Mucosa of descending colon (tissue), 3 donors: ENCODE measurements around the gene DNASE2B. TPM values are rescaled to one million over a fixed set of nuclear protein-coding genes. Genes with fewer than 3 reads are reported as not detected.

ENCODE experiments used
- ATAC-seq: fragments of 200-7000 bp; cut with Tn5 transposase; one replicate; pipeline ENCODE4 v1.9.1; 2020; ENCODE audit warnings: mild to moderate bottlenecking, moderate library complexity
- DNase-seq, 3 donors: peaks; one replicate each; pipeline ENCODE4 v3.0.0-alpha.2; 2020
- H3K36me3 ChIP-seq: fragments of 200-600 bp; one replicate; pipeline ENCODE4 v1.8.0; 2021; ENCODE audit warnings: low read depth, mild to moderate bottlenecking
- H3K4me1 ChIP-seq: fragments of 200-600 bp; one replicate; pipeline ENCODE4 v1.8.0; 2021; ENCODE audit warnings: low read depth, mild to moderate bottlenecking
- H3K4me3 ChIP-seq: fragments of 200-600 bp; one replicate; pipeline ENCODE4 v1.8.0; 2021; ENCODE audit warnings: mild to moderate bottlenecking
- H3K9me3 ChIP-seq: fragments of 200-600 bp; one replicate; pipeline ENCODE4 v1.8.0; 2021; ENCODE audit warnings: mild to moderate bottlenecking
- intact Hi-C, 2 donors: fragments of 100-400 bp; cut with DNase I in 1 of 2; cut with micrococcal nuclease in 1 of 2; formaldehyde crosslinking; loops; one replicate each; pipeline versions ENCODE4 v1.11.0 to v1.11.1; 2022; cut with DNase I, micrococcal nuclease
- total RNA-seq, 3 donors: library from RNA; stranded (reverse); fragmentation: NEBNext Ultra II Directional in 2 of 3; extraction: Animal tissue kit (Norgen Biotek cat#: 25700) in 2 of 3; gene quantifications; one replicate each; pipeline versions ENCODE4 v1.2.1 to v1.2.4, GENCODE V29; 2021 to 2023
- TF ChIP-seq, protein P1 (sequence below): fragments of 200-600 bp; IDR thresholded peaks from one replicate; pipeline ENCODE4 v1.8.0; 2022; ENCODE audit warnings: antibody characterized with exemption, mild to moderate bottlenecking
- donor health status: DM: no; HTN: no; CAD: no; lungs with moderate emphysema.
- donor health status: DM: no; HTN: no; CAD: no.
- donor health status: DM: no; HTN: yes; CAD: no.

Gene DNASE2B
- total RNA-seq, 3 donors from 2014 or later = 0.87 to 1.0 TPM; not detected in 1

DNA sequence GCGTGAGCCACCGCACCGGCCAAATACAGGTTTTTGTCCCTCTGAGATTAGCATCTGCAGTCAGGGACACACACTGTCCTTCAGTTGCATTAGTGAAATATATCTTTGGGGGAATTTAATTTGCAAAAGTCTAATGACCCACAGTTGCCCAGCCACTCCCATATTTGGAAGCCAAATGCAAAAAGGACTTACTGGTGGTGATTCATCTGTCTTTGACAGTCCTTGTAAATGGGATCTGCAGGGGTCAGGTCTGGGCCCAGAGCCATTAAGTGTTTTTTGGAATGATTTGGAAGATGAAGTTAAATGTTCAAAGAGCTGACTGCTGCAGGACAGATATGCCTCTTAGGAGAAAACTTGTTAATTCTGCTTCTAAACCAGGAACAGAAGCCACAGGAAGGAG is 44.6 kb upstream of the DNASE2B start:
- DNase-seq (no peak), ATAC-seq (peak; percentile 12)
- H3K9me3 ChIP-seq = no peaks in the 10 kb centered on the region
- intact Hi-C loops = no loop called here
- TF ChIP-seq, protein P1, sequence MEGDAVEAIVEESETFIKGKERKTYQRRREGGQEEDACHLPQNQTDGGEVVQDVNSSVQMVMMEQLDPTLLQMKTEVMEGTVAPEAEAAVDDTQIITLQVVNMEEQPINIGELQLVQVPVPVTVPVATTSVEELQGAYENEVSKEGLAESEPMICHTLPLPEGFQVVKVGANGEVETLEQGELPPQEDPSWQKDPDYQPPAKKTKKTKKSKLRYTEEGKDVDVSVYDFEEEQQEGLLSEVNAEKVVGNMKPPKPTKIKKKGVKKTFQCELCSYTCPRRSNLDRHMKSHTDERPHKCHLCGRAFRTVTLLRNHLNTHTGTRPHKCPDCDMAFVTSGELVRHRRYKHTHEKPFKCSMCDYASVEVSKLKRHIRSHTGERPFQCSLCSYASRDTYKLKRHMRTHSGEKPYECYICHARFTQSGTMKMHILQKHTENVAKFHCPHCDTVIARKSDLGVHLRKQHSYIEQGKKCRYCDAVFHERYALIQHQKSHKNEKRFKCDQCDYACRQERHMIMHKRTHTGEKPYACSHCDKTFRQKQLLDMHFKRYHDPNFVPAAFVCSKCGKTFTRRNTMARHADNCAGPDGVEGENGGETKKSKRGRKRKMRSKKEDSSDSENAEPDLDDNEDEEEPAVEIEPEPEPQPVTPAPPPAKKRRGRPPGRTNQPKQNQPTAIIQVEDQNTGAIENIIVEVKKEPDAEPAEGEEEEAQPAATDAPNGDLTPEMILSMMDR = no peak
- H3K4me3 ChIP-seq = no peak overlapping the region
- no peaks in the 10 kb centered on the region for H3K4me1 ChIP-seq
- no peaks in the 10 kb centered on the region for H3K36me3 ChIP-seq

DNA sequence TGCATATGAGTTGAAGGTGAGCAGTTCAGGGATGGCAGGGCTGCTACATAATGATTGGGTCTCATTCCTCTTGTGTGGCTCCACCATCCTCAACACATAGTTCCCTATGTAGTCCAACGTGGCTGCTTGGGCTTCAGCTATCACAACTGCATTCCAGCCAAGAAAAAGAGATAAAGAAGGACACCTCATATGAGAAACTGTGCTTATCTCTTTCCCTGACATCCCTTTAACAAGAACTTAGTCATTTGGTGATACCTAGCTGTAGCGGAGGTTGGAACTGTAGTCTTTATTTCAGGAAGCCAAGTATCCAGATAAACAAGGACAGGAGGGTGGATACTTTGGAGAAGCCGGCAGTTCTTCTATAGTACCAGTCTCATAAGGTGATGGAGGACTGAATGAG is 42.7 kb upstream of the DNASE2B start:
- no peak for ATAC-seq
- TF ChIP-seq, protein P1 = no peak
- no peak for DNase-seq
- intact Hi-C loops = no loop called here
- H3K36me3 ChIP-seq = no peaks in the 10 kb centered on the region
- H3K9me3 ChIP-seq = no peaks in the 10 kb centered on the region
- no peak overlapping the region for H3K4me3 ChIP-seq
- no peaks in the 10 kb centered on the region for H3K4me1 ChIP-seq

DNA sequence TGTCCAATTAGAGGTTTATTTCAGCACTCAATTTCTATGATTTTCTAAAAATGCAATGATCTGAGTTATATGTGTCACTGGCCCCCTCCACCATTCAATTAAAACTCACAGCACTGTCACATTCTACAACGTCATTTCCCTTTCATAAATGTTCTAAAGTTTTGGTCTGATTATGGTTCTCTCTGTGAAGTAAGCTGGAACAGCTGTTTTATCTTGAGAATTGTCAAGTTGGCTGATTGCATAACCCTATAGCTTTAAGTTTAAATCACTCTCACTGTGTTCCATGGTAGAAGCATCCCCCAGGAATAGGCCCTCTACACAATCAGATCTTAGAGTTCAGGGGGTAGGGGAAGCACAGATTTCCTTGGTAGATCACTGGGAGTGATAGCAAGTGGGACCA is 41.4 kb upstream of the DNASE2B start:
- DNase-seq (no peak), ATAC-seq (no peak)
- no peak overlapping the region for H3K4me3 ChIP-seq
- TF ChIP-seq, protein P1 = no peak
- no peaks in the 10 kb centered on the region for H3K9me3 ChIP-seq
- H3K36me3 ChIP-seq = no peaks in the 10 kb centered on the region
- intact Hi-C loops = no loop called here
- peaks cover 4% of the 10 kb centered on the region for H3K4me1 ChIP-seq

DNA sequence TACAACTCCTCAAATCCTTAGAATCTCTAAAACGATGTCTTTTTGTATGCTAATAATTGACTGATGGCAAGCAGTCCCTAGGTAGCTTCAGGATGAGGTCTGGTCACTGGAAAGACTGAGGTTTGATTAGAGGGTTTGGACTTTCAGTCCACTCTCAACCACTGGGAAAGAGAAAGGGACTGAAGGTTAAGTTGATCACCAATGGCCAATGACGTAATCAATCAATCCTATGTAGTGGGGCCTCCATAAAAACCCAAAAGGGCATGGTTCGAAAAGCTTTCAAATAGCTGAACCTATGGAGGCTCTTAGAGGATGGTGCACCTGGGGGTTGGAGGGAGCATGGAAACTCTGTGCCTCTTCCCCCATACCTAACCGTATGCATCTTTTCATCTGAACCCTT is 39.6 kb upstream of the DNASE2B start:
- Histone ChIP-seq H3K36me3 (no peaks in the 10 kb centered on the region), H3K4me1 (peaks cover 11% of the 10 kb centered on the region), H3K9me3 (no peaks in the 10 kb centered on the region), H3K4me3 (no peak overlapping the region)
- no peak for DNase-seq
- intact Hi-C loops = no loop called here
- TF ChIP-seq, protein P1 = no peak
- no peak for ATAC-seq

DNA sequence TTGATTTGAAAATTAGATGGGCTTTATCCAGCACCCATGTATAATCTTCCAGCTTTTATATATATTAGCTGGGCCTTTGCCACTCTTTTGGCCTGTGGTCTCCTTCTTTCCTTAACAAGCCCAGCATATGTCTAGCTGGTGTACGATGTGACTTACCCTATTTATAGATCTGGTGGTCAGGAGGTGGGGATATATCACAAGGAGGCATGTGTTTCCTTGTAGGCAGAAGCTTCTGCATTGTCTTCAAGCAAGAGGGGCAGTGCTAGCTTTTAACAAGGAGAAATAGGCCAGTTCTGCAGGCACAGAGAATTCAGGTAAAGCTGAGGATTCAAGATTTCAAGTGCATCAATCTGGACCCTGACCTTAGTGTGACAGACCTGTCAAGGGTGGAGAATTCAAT is 38.0 kb upstream of the DNASE2B start:
- TF ChIP-seq, protein P1 = no peak
- Histone ChIP-seq H3K9me3 (no peaks in the 10 kb centered on the region), H3K36me3 (no peaks in the 10 kb centered on the region), H3K4me1 (peaks cover 11% of the 10 kb centered on the region), H3K4me3 (no peak overlapping the region)
- ATAC-seq (no peak), DNase-seq (no peak)
- intact Hi-C loops = no loop called here

DNA sequence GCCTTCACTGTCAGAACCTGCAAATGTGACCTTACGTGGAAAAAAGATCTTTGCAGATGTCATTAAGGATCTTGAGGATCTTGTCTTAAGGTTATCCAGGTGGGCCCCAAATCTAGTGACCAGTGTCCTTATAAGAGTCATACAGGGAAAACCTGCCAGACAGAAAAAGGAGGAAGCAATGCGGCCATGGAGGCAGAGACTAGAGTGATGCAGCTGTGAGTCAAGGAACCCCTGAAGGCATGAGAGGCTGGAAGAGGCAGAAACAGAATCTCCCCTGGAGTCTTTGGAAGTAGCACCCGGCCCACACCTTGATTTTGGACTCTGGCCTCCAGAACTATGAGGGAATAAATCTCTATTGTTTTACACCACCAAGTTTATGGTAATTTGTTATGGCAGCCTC is 36.5 kb upstream of the DNASE2B start:
- Histone ChIP-seq H3K36me3 (no peaks in the 10 kb centered on the region), H3K4me1 (peaks cover 11% of the 10 kb centered on the region), H3K9me3 (no peaks in the 10 kb centered on the region), H3K4me3 (no peak overlapping the region)
- DNase-seq (peak in 1 of 3 donors; percentile 13), ATAC-seq (peak; percentile 27)
- TF ChIP-seq, protein P1 = no peak
- intact Hi-C loops = no loop called here
